Measurements from ENCODE around the gene KCNMA1.

DNA sequence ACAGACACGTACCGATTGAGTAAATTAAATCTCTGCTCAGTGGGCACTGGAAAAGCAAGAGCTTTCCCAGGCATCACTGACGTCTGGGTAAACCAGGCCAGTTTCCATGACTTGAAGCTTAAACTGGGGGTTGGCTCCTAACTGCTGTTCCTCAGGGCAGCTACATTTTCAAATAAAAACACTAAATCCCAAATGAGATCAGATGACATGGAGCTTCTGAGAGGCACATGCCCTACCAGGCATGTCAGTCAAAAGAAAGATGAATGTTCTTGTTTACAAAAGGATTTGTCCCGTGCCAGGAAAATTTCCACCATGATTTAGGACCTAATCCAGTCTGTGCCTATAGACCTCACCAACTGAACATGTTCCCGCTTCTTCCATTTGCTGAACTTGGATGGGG, 220.2 kb downstream of the KCNMA1 start:
- TF ChIP-seq, protein P1, sequence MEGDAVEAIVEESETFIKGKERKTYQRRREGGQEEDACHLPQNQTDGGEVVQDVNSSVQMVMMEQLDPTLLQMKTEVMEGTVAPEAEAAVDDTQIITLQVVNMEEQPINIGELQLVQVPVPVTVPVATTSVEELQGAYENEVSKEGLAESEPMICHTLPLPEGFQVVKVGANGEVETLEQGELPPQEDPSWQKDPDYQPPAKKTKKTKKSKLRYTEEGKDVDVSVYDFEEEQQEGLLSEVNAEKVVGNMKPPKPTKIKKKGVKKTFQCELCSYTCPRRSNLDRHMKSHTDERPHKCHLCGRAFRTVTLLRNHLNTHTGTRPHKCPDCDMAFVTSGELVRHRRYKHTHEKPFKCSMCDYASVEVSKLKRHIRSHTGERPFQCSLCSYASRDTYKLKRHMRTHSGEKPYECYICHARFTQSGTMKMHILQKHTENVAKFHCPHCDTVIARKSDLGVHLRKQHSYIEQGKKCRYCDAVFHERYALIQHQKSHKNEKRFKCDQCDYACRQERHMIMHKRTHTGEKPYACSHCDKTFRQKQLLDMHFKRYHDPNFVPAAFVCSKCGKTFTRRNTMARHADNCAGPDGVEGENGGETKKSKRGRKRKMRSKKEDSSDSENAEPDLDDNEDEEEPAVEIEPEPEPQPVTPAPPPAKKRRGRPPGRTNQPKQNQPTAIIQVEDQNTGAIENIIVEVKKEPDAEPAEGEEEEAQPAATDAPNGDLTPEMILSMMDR (IDR thresholded peaks at IDR 0.05 in 4 of 5, conservative IDR thresholded peaks at IDR 0.05 in 1 of 5) = no peak
- TF ChIP-seq POLR2A (IDR thresholded peaks at IDR 0.05) = no peak
